Esophagus muscularis mucosa (tissue), 4 donors: Measurements from ENCODE around the gene FNIP2. TPM values are rescaled to one million over a fixed set of nuclear protein-coding genes. Genes with fewer than 3 reads are reported as not detected.
"Not testable (repeated sequence)": the region's sequence is repeated elsewhere in the genome, so short reads cannot be mapped to it uniquely, and the experiment has no call there.

Experiments used
- DNase-seq: peaks from one replicate; pipeline ENCODE4 v3.0.0-alpha.2; 2017; ENCODE audit errors: extremely low spot score
- H3K27ac ChIP-seq, 4 donors: fragments of 200-600 bp; sonication (generic); replicated peaks in 1 of 4; 1 replicate in 3 of 4; 2 replicates in 1 of 4; pipeline ENCODE4 v1.5.1; 2016 to 2019; ENCODE audit warnings: mild to moderate bottlenecking in 1 of 4
- H3K27me3 ChIP-seq, 4 donors: fragments of 200-600 bp; sonication (generic); one replicate each; pipeline versions ENCODE4 v1.5.1 to v1.6.0; 2016 to 2019
- H3K36me3 ChIP-seq, 4 donors: fragments of 200-600 bp; sonication (generic); one replicate each; pipeline ENCODE4 v1.5.1; 2016 to 2019
- H3K4me1 ChIP-seq, 4 donors: fragments of 200-600 bp; sonication (generic); one replicate each; pipeline ENCODE4 v1.5.1; 2016 to 2019
- H3K4me3 ChIP-seq, 4 donors: fragments of 200-600 bp; sonication (generic); 1 replicate in 2 of 4; 2 replicates in 2 of 4; pipeline ENCODE4 v1.5.1; 2016 to 2019; ENCODE audit warnings: mild to moderate bottlenecking in 4 of 4, moderate library complexity in 1 of 4
- H3K9me3 ChIP-seq, 4 donors: fragments of 200-600 bp; sonication (generic); 1 replicate in 3 of 4; 2 replicates in 1 of 4; pipeline ENCODE4 v1.5.1; 2016 to 2019
- CTCF ChIP-seq, 3 experiments: fragments of 200-600 bp in 2 of 3; fragments of 450-650 bp in 1 of 3; sonication (generic) in 2 of 3; IDR thresholded peaks; one replicate each; pipeline ENCODE4 v1.5.1; 2017 to 2019; ENCODE audit warnings: antibody characterized with exemption in 3 of 3, mild to moderate bottlenecking in 2 of 3, moderate library complexity in 1 of 3
- EP300 ChIP-seq: sonication (generic); formaldehyde crosslinking; IDR thresholded peaks from one replicate; pipeline ENCODE4 v1.6.1; 2017; ENCODE audit warnings: antibody characterized with exemption
- POLR2A ChIP-seq: fragments of 450-650 bp; IDR thresholded peaks from one replicate; pipeline ENCODE4 v1.6.1; 2017; ENCODE audit warnings: antibody characterized with exemption, moderate library complexity, mild to moderate bottlenecking, low read depth
- POLR2AphosphoS5 ChIP-seq, 2 donors: sonication (generic); formaldehyde crosslinking; IDR thresholded peaks; one replicate each; pipeline ENCODE4 v1.6.1; 2017; ENCODE audit warnings: antibody characterized with exemption in 2 of 2
- WGBS: methylation state at CpG from one replicate; pipeline ENCODE4 v1.1.5; 2018; 5-methylcytosine and 5-hydroxymethylcytosine counted together
- intact Hi-C: fragments of 100-400 bp; cut with DNase I; formaldehyde crosslinking; loops from one replicate; pipeline ENCODE4 v1.15.1; 2023
- total RNA-seq, 4 donors: library from RNA; depleted of rRNA; stranded (reverse); fragments of >200 nt; gene quantifications; one replicate each; pipeline versions ENCODE4 v1.1.0 to v1.2.1, GENCODE V29; 2016

FNIP2 gene
- total RNA-seq, 4 donors from 2014 or later, result 80.0 to 97.7 (median 87.4) TPM

- Histone ChIP-seq H3K4me3 (no peak overlapping the region), H3K27me3 (no peaks in the 10 kb centered on the region), H3K4me1 (peaks cover 0 to 28% (median 4%) of the 10 kb centered on the region in 4 donors), H3K27ac (no peak overlapping the region), H3K36me3 (no peaks in the 10 kb centered on the region), H3K9me3 (no peaks in the 10 kb centered on the region)
- WGBS, result 99% methylated on average over 5 of the region's 5 CpGs
- TF ChIP-seq POLR2A, result no peak
- no peak for TF ChIP-seq POLR2AphosphoS5 (IDR thresholded peaks at IDR 0.05)
- TF ChIP-seq CTCF (IDR thresholded peaks at IDR 0.05), result no peak
- TF ChIP-seq EP300, result no peak
- DNase-seq, result no peak
- intact Hi-C loops, result no loop called here
Observed at GRCh38 chr4:158754385-158755180, 14.2 kb upstream of the FNIP2 start.

GRCh38 chr4:158755819-158756218, 13.0 kb upstream of the FNIP2 start:
- H3K4me3 ChIP-seq, H3K27ac ChIP-seq, H3K36me3 ChIP-seq, H3K9me3 ChIP-seq, intact Hi-C loops, DNase-seq, H3K27me3 ChIP-seq: not testable (repeated sequence)
- peaks cover 0 to 18% (median 0%) of the 10 kb centered on the region in 4 donors for H3K4me1 ChIP-seq
- 97% methylated on average over 7 of the region's 7 CpGs for WGBS

- DNase-seq, result no peak
- Histone ChIP-seq H3K36me3 (no peaks in the 10 kb centered on the region), H3K9me3 (no peaks in the 10 kb centered on the region), H3K4me3 (no peak overlapping the region), H3K4me1 (peaks cover 0 to 15% (median 0%) of the 10 kb centered on the region in 4 donors), H3K27ac (no peak overlapping the region), H3K27me3 (no peaks in the 10 kb centered on the region)
- TF ChIP-seq POLR2A, result no peak
- no peak for TF ChIP-seq POLR2AphosphoS5 (IDR thresholded peaks at IDR 0.05)
- TF ChIP-seq CTCF (IDR thresholded peaks at IDR 0.05), result no peak
- no peak for TF ChIP-seq EP300
- intact Hi-C loops, result no loop called here
Observed at GRCh38 chr4:158756588-158756987, 12.2 kb upstream of the FNIP2 start.

- no peak for TF ChIP-seq POLR2AphosphoS5 (IDR thresholded peaks at IDR 0.05)
- TF ChIP-seq CTCF (IDR thresholded peaks at IDR 0.05), result no peak
- TF ChIP-seq POLR2A, result no peak
- no peak for TF ChIP-seq EP300
- intact Hi-C loops, result no loop called here
Observed at GRCh38 chr4:158758142-158758541, 10.7 kb upstream of the FNIP2 start.

GRCh38 chr4:158758703-158759102, 10.1 kb upstream of the FNIP2 start:
- Histone ChIP-seq H3K9me3 (no peaks in the 10 kb centered on the region), H3K4me3 (no peak overlapping the region), H3K27me3 (no peaks in the 10 kb centered on the region), H3K4me1 (peaks cover 0 to 15% (median 0%) of the 10 kb centered on the region in 4 donors), H3K36me3 (no peaks in the 10 kb centered on the region), H3K27ac (no peak overlapping the region)
- no peak for TF ChIP-seq POLR2A
- no peak for TF ChIP-seq CTCF (IDR thresholded peaks at IDR 0.05)
- no peak for TF ChIP-seq POLR2AphosphoS5 (IDR thresholded peaks at IDR 0.05)
- TF ChIP-seq EP300, result no peak
- 94% methylated on average over 4 of the region's 4 CpGs for WGBS
- no peak for DNase-seq
- intact Hi-C loops, result no loop called here

More at GRCh38 chr4:158758142-158758541, 10.7 kb upstream of the FNIP2 start:
- Histone ChIP-seq H3K27ac (no peak overlapping the region), H3K27me3 (no peaks in the 10 kb centered on the region), H3K4me3 (no peak overlapping the region), H3K36me3 (no peaks in the 10 kb centered on the region), H3K9me3 (no peaks in the 10 kb centered on the region), H3K4me1 (peaks cover 0 to 15% (median 0%) of the 10 kb centered on the region in 4 donors)
- DNase-seq, result no peak
- WGBS, result 90% methylated on average over 4 of the region's 4 CpGs

GRCh38 chr4:158759539-158759938, 9.3 kb upstream of the FNIP2 start:
- H3K9me3 ChIP-seq, H3K27ac ChIP-seq, intact Hi-C loops, H3K4me1 ChIP-seq, H3K4me3 ChIP-seq, H3K36me3 ChIP-seq, DNase-seq, H3K27me3 ChIP-seq: not testable (repeated sequence)
- 98% methylated on average over 18 of the region's 20 CpGs for WGBS
